CD14-positive monocyte (primary cell): ENCODE data around the gene ZP4. TPM values are rescaled to one million over a fixed set of nuclear protein-coding genes. Genes with fewer than 3 reads are reported as not detected.
A peak's percentile ranks its signal among the peaks of the same experiment; 100 is the strongest.

ENCODE experiments used
- DNase-seq, 3 donors: peaks; one replicate each; pipeline ENCODE4 v3.0.0-alpha.2; 2011 to 2022
- H2AFZ ChIP-seq: 2 replicates; pipeline ENCODE4 v1.6.0; 2012; ENCODE audit warnings: mild to moderate bottlenecking, low read depth, low read length, inconsistent platforms; ENCODE audit not compliant: insufficient read depth, poor library complexity, severe bottlenecking
- H3K27ac ChIP-seq, 2 donors: 1 replicate in 1 of 2; 2 replicates in 1 of 2; pipeline ENCODE4 v1.5.1; 2012 to 2013; ENCODE audit warnings: low read length in 2 of 2, control low read depth in 1 of 2, inconsistent platforms in 1 of 2, low read depth in 1 of 2, mild to moderate bottlenecking in 1 of 2
- H3K27me3 ChIP-seq, 2 donors: one replicate each; pipeline versions ENCODE4 v1.6.0 to v1.6.1; 2011 to 2013; ENCODE audit warnings: low read length in 2 of 2; ENCODE audit not compliant: control insufficient read depth in 2 of 2, insufficient read depth in 2 of 2
- H3K36me3 ChIP-seq, 2 donors: replicated peaks in 1 of 2; 1 replicate in 1 of 2; 2 replicates in 1 of 2; pipeline versions ENCODE4 v1.5.1 to v1.6.1; 2012 to 2013; ENCODE audit warnings: low read length in 2 of 2, control low read depth in 1 of 2, inconsistent platforms in 1 of 2, mild to moderate bottlenecking in 1 of 2; ENCODE audit not compliant: insufficient read depth in 2 of 2, control insufficient read depth in 1 of 2
- H3K4me1 ChIP-seq, 2 donors: 1 replicate in 1 of 2; 2 replicates in 1 of 2; pipeline versions ENCODE4 v1.5.1 to v1.6.1; 2012 to 2013; ENCODE audit warnings: low read length in 2 of 2, control low read depth in 1 of 2, inconsistent platforms in 1 of 2, mild to moderate bottlenecking in 1 of 2, moderate library complexity in 1 of 2; ENCODE audit not compliant: insufficient read depth in 2 of 2, control insufficient read depth in 1 of 2
- H3K4me2 ChIP-seq: replicated peaks from 2 replicates; pipeline ENCODE3; 2012; ENCODE audit warnings: low read length, moderate library complexity, mild to moderate bottlenecking; ENCODE audit not compliant: poor library complexity, severe bottlenecking; ENCODE audit errors: extremely low read depth
- H3K4me3 ChIP-seq, 3 experiments: fragments of 200-600 bp in 1 of 3; sonication (generic) in 1 of 3; replicated peaks in 1 of 3; 1 replicate in 2 of 3; 2 replicates in 1 of 3; pipeline ENCODE4 v1.5.1; 2011 to 2013; ENCODE audit warnings: low read length in 3 of 3, mild to moderate bottlenecking in 3 of 3, control low read depth in 2 of 3, low read depth in 2 of 3, inconsistent platforms in 1 of 3, moderate library complexity in 1 of 3
- H3K79me2 ChIP-seq: 2 replicates; pipeline ENCODE4 v1.6.0; 2012; ENCODE audit warnings: mild to moderate bottlenecking, control low read depth, inconsistent platforms, low read length, moderate library complexity; ENCODE audit not compliant: insufficient read depth
- H3K9ac ChIP-seq: 2 replicates; pipeline ENCODE4 v1.6.0; 2017; ENCODE audit warnings: low read length, mild to moderate bottlenecking; ENCODE audit not compliant: insufficient read depth, poor library complexity, severe bottlenecking
- H3K9me3 ChIP-seq, 2 donors: replicated peaks in 1 of 2; 1 replicate in 1 of 2; 2 replicates in 1 of 2; pipeline versions ENCODE4 v1.5.1 to v1.6.1; 2012 to 2013; ENCODE audit warnings: low read length in 2 of 2, control low read depth in 1 of 2; ENCODE audit not compliant: control insufficient read depth in 1 of 2, insufficient read depth in 1 of 2
- H4K20me1 ChIP-seq: 2 replicates; pipeline ENCODE4 v1.6.0; 2012; ENCODE audit warnings: mild to moderate bottlenecking, low read length, control low read depth, moderate library complexity; ENCODE audit not compliant: insufficient read depth
- H3K27ac Mint-ChIP-seq, 7 donors: one replicate each; pipeline ENCODE4 v1.8.0; 2020; ENCODE audit warnings: mild to moderate bottlenecking in 7 of 7, mixed read lengths in 7 of 7, moderate library complexity in 6 of 7, inconsistent platforms in 2 of 7
- H3K27me3 Mint-ChIP-seq, 3 donors: one replicate each; pipeline ENCODE4 v1.8.0; 2021 to 2022; ENCODE audit warnings: low read depth in 3 of 3, mild to moderate bottlenecking in 3 of 3, mixed read lengths in 3 of 3, moderate library complexity in 3 of 3, inconsistent platforms in 1 of 3
- H3K36me3 Mint-ChIP-seq, 2 donors: one replicate each; pipeline ENCODE4 v1.8.0; 2020; ENCODE audit warnings: mixed read lengths in 2 of 2, inconsistent platforms in 1 of 2, mild to moderate bottlenecking in 1 of 2
- H3K4me1 Mint-ChIP-seq: one replicate; pipeline ENCODE4 v1.8.0; 2020; ENCODE audit warnings: mild to moderate bottlenecking, mixed read lengths
- H3K4me3 Mint-ChIP-seq, 2 donors: one replicate each; pipeline ENCODE4 v1.8.0; 2020; ENCODE audit warnings: mild to moderate bottlenecking in 2 of 2, mixed read lengths in 2 of 2, moderate library complexity in 1 of 2
- H3K9me3 Mint-ChIP-seq, 7 donors: one replicate each; pipeline ENCODE4 v1.8.0; 2020 to 2022; ENCODE audit warnings: mixed read lengths in 7 of 7, mild to moderate bottlenecking in 6 of 7, moderate library complexity in 6 of 7, inconsistent platforms in 2 of 7
- WGBS: methylation state at CpG from one replicate; pipeline ENCODE4 v1.1.5; 2013; ENCODE audit warnings: missing lambda C conversion rate; ENCODE audit not compliant: insufficient coverage; 5-methylcytosine and 5-hydroxymethylcytosine counted together
- intact Hi-C, 2 donors: fragments of 100-400 bp; cut with micrococcal nuclease; formaldehyde crosslinking; loops; one replicate each; pipeline versions ENCODE4 v1.15.0 to v1.15.1; 2023
- polyA plus RNA-seq, 3 donors: library from polyadenylated mRNA; depleted of rRNA in 1 of 3; unstranded in 2 of 3; stranded (reverse) in 1 of 3; fragments of 300-500 nt in 2 of 3; fragments of >200 nt in 1 of 3; fragmentation: Illumina TruSeq in 2 of 3; gene quantifications; 1 replicate in 2 of 3; 2 replicates in 1 of 3; pipeline ENCODE4 v1.2.3, GENCODE V29; 2012 to 2021
- TF ChIP-seq, protein P1 (sequence below): fragments of 200-600 bp; IDR thresholded peaks from one replicate; pipeline ENCODE4 v1.8.0; 2022; ENCODE audit warnings: antibody characterized with exemption, mild to moderate bottlenecking

The ZP4 gene
- polyA plus RNA-seq, 3 donors: not detected

DNA sequence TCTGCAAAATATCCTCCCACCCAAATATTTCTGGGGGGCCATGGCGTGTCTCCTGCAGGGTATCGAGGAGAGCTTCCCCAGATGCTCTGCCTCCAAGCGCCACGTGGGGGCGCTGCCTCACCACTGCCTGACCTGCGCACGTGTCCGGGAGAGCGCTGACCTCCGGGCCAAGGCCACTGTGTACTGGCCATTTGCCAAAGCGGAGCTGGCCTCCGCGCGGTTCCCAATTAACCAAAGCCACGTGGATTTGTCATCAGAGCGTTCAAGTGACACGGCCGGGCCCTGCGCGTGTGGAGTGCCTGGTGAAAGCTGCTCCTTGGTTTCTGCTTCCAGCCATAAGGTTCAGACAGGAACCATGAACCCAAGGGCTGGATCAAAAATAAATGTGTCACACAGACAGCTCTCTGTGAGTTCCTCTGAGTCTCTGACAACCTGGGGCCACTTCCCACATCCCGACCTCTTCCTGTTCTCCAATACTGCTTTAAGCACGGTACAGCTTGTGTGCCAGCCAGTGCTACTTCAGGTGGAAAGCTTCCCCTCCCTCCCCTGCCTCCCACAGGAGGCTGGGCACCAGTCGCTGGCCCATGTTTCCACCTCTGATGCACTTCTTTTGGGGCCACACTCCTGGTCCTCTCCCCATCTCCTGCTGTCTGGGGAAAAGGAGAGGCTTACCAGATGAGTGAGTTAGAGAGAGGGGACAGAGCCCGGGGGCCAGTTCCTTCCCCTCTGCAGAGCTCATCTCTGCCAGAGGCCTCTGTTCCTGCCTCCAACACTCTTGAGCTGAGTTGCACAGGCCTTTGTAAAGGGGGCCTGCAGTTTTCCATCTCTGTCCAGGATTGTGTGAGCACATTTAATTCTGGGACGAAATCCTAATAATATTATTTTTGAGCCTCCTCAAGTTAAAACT lies 26.1 kb downstream of the ZP4 start:
- Mint-ChIP-seq H3K4me3 (peak overlapping the region; percentile 16 to 88), H3K27me3 (peaks cover 0 to 2% (median 0%) of the 10 kb centered on the region in 3 donors), H3K4me1 (peaks cover 15% of the 10 kb centered on the region), H3K27ac (peak overlapping the region in 2 of 7 donors; percentile 6 to 72), H3K36me3 (no peaks in the 10 kb centered on the region), H3K9me3 (no peaks in the 10 kb centered on the region)
- H3K4me2 ChIP-seq: peak overlapping the region; percentile 45
- peak; percentile 32 to 69 (median 42) for DNase-seq
- no peaks in the 10 kb centered on the region for H4K20me1 ChIP-seq
- peak overlapping the region; percentile 46 for H2AFZ ChIP-seq
- no peak overlapping the region for H3K9ac ChIP-seq
- H3K79me2 ChIP-seq: no peaks in the 10 kb centered on the region
- 2% methylated on average over 22 of the region's 25 CpGs for WGBS
- intact Hi-C loops: no loop called here
- no peaks in the 10 kb centered on the region for H3K36me3 ChIP-seq
- no peak overlapping the region for H3K27ac ChIP-seq
- peaks cover 5% of the 10 kb centered on the region in 2 donors for H3K4me1 ChIP-seq
- H3K9me3 ChIP-seq: no peaks in the 10 kb centered on the region
- peak overlapping the region in 1 of 3 experiments; percentile 21 for H3K4me3 ChIP-seq
- TF ChIP-seq, protein P1, sequence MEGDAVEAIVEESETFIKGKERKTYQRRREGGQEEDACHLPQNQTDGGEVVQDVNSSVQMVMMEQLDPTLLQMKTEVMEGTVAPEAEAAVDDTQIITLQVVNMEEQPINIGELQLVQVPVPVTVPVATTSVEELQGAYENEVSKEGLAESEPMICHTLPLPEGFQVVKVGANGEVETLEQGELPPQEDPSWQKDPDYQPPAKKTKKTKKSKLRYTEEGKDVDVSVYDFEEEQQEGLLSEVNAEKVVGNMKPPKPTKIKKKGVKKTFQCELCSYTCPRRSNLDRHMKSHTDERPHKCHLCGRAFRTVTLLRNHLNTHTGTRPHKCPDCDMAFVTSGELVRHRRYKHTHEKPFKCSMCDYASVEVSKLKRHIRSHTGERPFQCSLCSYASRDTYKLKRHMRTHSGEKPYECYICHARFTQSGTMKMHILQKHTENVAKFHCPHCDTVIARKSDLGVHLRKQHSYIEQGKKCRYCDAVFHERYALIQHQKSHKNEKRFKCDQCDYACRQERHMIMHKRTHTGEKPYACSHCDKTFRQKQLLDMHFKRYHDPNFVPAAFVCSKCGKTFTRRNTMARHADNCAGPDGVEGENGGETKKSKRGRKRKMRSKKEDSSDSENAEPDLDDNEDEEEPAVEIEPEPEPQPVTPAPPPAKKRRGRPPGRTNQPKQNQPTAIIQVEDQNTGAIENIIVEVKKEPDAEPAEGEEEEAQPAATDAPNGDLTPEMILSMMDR: peak; percentile 81
- H3K27me3 ChIP-seq: no peaks in the 10 kb centered on the region

DNA sequence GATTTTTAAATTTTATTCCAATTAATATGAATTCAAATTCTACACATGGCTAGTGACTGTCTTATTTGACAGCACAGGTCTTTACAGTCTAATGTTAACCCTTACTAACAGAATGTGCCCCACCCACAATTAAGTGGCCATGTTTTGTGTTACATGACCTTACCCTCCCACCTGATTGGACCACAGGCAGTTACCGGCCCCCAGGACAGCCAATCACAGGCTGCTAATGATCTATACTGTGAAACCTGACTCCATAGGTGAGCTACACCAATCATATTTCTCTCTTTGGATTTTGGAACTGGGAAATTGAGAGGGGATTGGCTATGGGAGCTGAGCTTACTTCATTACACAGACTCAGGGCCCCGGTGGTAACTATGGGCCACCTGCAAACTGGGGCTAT lies 27.5 kb downstream of the ZP4 start:
- H3K27me3 Mint-ChIP-seq: peaks cover 0 to 2% (median 0%) of the 10 kb centered on the region in 3 donors
- H3K36me3 Mint-ChIP-seq: no peaks in the 10 kb centered on the region
- H3K36me3 ChIP-seq: no peaks in the 10 kb centered on the region
- H4K20me1 ChIP-seq: no peaks in the 10 kb centered on the region
- H3K9ac ChIP-seq: no peak overlapping the region
- H3K4me2 ChIP-seq: no peak overlapping the region
- no peak overlapping the region for H3K27ac ChIP-seq
- no peak for DNase-seq
- 100% methylated on average over 1 of the region's 2 CpGs for WGBS
- TF ChIP-seq, protein P1: no peak
- no peaks in the 10 kb centered on the region for H3K27me3 ChIP-seq
- H3K27ac Mint-ChIP-seq: no peak overlapping the region
- H3K9me3 Mint-ChIP-seq: no peaks in the 10 kb centered on the region
- H3K4me3 Mint-ChIP-seq: no peak overlapping the region
- H3K4me3 ChIP-seq: no peak overlapping the region
- no peak overlapping the region for H2AFZ ChIP-seq
- H3K79me2 ChIP-seq: no peaks in the 10 kb centered on the region
- intact Hi-C loops: no loop called here
- peaks cover 5% of the 10 kb centered on the region in 2 donors for H3K4me1 ChIP-seq
- no peaks in the 10 kb centered on the region for H3K9me3 ChIP-seq
- H3K4me1 Mint-ChIP-seq: peaks cover 15% of the 10 kb centered on the region
